Stimulated activated CD8-positive, alpha-beta memory T cell treated with anti-CD3 and anti-CD28 coated beads, Interleukin-7, amount 100 ng/mL, for 1 hour (primary cell): ENCODE results near the gene PTPRE.

ENCODE experiments used
- DNase-seq, 2 donors: peaks; one replicate each; pipeline ENCODE4 v3.0.0-alpha.2; 2020; ENCODE audit warnings: low read depth in 2 of 2

PTPRE gene

GRCh38 chr10:128124813-128125403 lies 218.0 kb downstream of the PTPRE start:
- DNase-seq, result no peak

- no peak for DNase-seq
Observed at GRCh38 chr10:128125416-128125943, 218.6 kb downstream of the PTPRE start.

GRCh38 chr10:128125944-128126764 lies 219.3 kb downstream of the PTPRE start, which contains the start of gene MKI67:
MKI67 (minus strand) TSS chr10:128126423; CDS start chr10:128125667, 756 bp downstream.
- DNase-seq, result peak; percentile 78 to 79

GRCh38 chr10:128128582-128128981 lies 221.7 kb downstream of the PTPRE start:
- DNase-seq, result no peak

GRCh38 chr10:128130051-128130450 lies 223.1 kb downstream of the PTPRE start:
- DNase-seq, result no peak
